Germinal center (tissue), 1 donor: ENCODE data around the gene FOXO6.
"Not testable (repeated sequence)": the region's sequence is repeated elsewhere in the genome, so short reads cannot be mapped to it uniquely, and the experiment has no call there.

Experiments
- DNase-seq: peaks from one replicate; pipeline ENCODE4 v3.0.0; 2012; ENCODE audit warnings: mixed read lengths, low spot score

The FOXO6 gene

DNA sequence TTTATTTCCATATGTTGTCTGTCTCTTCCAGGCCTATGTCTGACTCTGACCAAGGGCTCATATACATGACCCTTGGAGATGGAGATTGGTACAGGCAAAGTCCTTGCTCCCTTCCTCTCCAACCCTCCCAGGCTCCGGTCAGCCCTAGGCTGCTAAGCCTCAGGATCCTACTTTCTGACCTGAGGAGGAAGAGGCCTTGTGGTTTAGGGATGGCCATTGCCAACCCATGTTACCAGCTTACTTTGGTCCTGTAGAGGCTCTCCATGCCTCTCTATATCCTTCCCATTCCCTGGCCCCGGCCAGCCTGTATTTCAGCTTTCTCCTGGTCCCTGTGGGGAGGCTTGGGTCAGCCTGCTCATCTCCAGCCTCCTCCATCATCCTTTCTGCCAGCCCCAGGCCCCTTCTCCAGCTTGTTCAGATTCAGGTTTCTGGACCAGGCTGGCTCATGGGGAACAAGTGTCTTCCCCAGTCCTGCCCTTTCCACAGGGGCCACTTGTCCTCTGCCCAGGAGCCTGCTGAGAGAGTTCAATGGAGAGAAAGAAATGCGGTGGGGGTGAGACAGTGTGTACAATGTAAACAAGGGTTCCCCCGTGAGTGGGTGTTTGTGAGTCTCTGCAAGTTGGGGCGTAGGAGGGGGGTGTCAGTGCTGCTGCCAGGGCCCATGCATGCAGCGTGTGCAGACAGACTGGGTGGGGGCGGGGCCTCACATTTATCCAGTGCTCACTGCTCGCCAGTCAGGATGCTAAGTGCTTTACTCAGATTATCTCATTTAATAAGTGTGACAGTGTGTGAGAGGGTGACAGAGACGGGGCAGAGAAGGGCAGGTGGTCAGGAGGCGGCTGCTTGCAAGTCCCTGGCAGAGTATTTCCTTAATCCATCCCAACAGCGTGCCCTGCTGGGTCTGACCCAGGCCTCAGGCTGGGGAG is 31.3 kb upstream of the FOXO6 start:
- DNase-seq: no peak

- no peak for DNase-seq
Measured at GRCh38 chr1:41330588-41331545, 30.4 kb upstream of the FOXO6 start.

- DNase-seq: no peak
Measured at GRCh38 chr1:41331546-41331917, 29.7 kb upstream of the FOXO6 start.

GRCh38 chr1:41332161-41332560 is 29.1 kb upstream of the FOXO6 start:
- not testable (repeated sequence) for DNase-seq

DNA sequence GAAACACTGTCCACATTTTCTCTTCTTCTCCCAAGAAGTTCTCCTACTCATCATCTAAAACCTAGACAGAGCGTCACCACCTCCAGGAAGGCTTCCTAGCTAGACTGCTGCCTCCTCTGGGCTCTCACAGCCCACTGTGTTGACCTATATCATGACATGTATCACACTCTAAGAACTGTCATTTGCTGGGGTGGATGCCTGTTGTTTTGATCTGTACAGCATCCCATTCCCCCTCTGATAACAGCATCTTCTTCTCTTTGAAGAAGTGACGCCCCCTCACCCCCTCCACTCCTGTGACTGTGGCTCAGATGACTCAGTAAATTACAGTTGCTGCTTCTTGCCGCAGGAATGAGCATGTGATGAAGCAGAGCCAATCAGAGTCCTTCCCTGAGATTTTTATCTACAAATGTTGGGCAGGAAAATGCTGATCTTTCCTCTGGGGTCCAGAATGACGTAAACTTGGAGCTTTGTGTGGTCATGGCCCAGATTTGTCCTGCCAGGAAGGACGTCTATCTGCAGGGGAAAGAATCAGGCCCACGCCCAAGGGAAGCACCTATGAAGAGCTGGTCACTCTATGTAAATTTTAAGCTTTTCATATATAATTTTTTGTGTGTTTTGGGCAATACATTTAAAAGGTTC is 28.0 kb upstream of the FOXO6 start:
- DNase-seq: no peak

DNA sequence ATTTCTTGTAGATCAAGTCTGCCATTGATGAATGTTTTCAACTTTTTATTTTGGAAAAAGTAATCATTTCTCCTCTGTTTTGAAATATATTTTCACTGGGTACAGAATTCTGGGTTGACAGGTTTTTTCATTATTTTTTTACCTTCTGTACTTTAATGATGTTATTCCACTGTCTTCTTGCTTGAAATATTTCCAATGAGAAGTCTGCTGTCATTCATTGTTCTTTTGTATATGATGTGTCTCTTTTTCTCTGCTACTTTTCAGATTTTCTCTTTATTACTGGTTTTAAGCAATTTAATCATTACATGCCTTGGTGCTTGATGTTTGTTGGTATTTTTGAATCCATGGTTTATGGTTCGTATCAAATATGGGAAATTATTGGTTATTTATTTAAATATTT is 22.4 kb upstream of the FOXO6 start:
- DNase-seq: no peak

DNA sequence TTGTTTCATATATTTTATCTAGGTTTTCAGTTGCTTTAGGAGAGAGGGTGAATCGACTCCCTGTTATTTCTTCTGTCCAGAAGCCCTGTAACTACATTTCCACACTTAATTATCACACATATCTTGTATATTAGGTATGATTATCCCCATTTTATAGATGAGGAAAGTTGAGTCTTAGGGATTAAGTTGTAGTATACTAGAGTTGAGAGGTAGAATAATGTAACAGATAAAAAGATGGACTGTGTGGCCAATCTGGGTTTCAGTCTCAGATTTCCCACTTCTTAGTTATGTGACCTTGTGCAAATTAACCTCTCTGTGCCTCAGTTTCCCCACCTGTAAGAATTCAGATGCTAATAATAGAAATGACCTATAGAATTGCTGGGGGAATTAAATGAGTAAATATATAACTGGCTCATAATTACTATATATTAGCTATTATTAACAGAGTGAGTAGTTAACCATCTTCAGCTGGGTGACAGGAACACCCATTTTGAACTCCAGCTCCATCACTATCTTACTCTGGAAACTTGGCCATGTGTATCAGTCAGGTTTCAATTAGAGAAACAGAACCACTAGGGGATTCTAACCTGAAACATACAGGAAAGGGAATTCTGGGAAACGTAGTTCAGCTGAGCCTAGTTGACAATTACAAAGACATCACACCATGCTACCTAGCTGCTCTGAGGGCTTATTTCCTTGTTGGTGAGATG is 20.4 kb upstream of the FOXO6 start:
- DNase-seq: no peak

DNA sequence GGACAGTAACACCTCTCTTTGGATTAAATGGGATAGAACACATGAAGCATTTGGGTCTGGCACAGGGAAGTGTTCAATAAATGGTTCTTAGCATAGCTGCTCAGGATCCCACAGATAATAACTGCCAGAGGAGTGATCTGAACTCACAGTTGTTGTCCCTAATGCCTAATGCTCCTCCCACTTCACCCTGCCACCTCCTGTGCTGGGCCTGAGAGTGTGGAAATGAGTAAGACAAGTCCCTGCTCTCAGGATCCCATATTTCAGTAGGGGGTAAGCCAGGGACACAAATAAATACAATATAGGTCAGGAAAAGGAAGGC is 19.9 kb upstream of the FOXO6 start:
- DNase-seq: no peak

DNA sequence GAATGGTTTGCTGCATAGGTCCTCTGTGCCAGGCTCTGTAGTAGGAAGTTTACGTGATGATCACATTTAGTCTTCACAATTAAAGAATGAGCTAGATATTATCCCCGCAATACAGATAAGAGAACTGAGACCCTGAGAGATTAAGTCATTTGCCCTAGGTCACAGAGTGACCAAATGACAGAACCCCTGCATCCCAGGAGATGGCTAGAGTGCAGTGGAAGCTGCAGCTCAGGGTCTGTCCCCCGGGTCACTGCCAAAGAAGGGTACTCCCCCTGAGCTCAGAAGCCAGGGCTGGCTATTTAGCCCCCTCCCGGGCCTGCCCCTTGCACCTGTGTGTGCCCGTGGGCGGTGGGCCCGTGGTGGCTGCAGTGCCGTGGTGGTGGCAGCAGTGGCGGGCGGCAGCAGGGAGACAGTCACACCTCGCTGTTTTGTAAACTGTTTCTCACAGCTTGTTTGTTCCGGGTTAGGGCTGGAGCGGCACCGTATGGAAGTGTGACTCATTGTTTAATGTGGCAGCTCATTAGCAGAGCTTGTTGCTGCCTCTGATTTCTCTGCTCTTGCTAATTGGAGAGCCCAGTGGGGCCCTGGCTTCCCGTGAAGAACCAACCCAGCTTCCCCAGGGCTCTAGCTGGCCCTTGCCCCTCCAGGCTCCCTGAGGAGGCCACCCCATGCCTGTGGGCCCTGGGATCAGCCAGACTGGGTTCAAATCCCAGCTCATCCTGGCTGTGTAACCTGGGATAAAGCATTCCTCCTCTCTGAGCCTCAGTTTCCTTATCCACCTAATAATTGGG is 19.3 kb upstream of the FOXO6 start:
- DNase-seq: no peak

DNA sequence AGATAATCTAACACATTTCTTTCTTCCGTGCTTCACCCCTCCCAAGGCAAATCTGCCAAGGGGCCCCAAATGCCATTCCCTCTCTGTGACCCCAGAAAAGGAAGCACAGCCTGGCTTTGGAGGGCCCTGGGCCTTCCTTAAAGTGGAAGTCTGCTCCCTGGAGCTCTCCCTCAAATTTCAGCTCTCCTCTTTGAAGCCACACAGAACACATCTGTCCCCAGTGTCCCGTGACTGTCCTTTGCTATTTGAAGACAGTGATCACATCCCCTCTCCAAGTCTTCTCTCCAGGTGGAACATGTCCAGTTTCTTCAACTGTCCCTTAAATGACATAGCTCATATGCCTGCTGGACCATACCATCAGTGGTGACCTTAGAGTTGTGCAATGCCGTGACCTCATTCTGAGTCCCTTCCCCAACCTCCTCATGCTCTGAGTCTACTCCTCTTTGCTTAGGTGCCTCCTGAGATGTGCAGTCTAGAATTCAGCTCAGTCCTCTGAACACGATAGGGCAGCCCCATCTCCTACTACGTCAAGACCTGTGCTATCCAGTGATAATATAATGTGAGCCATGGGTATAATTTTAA is 18.4 kb upstream of the FOXO6 start:
- DNase-seq: no peak

- no peak for DNase-seq
Measured at GRCh38 chr1:41343790-41344699, 17.2 kb upstream of the FOXO6 start.

DNA sequence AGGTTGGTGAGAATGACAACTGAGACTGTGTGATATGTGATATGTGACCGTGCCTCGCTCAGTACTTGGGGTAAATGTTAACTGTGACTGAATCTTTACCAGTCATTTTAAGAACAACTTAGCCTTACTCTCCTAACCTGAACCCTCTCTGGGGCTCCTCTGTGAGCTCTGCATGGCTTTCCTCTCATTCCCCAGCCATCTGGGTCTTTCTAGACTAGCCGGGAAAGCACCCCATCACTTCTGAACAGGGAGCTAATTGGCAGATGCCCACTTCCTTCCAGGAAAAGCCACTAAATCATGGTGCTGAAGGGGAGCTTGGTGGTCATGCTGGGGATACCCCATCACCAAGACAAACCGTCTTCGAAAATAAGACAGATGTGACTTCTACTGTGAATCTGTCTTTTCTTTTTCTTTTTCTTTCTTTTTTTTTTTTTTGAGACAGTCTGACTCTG is 16.5 kb upstream of the FOXO6 start:
- no peak for DNase-seq

DNA sequence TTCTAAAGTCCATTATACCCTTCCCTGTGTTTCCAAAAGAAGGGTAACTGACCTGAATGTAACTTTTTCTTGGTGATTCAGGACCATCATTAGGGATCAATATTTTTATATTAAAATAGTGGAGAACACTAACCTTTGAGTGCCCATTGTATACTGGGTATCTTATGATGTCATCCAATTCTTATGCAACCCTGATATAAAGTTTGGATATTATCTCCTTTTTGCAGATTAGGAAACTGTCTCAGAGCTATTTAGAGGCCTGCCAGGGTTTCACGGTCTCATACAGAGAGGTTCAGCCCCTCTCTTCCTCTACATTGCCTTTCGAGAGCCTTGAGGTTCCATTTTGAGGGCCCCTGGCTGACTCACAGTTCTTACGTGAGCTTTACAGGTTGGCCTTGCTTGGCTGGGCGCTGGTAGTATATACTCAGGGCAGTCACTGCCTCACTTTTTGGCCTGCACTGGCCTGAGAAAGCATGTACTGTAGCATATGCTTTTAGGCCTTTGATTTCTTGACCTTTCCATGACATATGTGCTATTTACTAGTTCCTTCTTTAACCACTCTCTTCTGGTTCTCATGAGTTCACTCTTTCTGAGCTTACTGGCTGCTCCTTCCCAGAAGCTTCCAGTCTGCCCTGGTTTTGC is 15.7 kb upstream of the FOXO6 start:
- no peak for DNase-seq

DNA sequence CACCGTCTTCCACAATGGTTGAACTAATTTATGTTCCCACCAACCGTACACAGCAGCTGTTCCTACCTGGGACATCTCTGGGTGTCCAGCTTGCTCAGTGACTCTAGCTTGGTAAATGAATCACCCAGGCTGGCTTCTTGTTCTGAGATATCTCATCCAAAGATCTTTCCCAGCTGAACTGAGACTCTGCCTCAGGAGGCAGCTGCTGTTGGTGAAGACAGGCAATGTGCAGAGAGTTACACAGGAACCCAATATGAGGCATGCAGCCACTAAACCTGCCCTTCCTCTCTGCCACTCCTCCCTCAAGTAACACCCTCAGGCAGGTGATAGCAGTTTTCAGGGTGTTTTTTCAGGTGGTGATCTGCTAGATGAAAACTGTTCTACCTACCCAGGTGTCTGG is 14.0 kb upstream of the FOXO6 start:
- DNase-seq: no peak

DNA sequence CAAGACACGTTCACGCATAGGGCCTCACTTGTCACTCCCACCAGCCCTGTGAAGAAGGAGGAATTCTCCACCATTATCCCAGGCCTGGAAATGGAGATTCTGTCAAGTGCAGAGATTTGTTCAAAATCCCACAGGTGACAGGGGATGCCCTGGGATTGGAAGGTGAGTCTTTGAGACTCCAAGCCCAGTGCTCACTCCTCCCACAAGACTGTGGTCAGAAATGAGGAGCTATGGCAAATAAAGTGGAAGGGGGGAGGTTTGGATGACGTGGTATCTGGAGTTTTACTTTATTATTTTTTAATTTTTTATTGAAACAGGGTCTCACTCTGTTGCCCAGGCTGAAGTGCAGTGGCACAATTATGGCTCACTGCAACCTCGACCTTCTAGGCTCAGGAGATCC is 12.8 kb upstream of the FOXO6 start:
- DNase-seq: no peak

- no peak for DNase-seq
Measured at GRCh38 chr1:41349361-41350054, 11.7 kb upstream of the FOXO6 start.

DNA sequence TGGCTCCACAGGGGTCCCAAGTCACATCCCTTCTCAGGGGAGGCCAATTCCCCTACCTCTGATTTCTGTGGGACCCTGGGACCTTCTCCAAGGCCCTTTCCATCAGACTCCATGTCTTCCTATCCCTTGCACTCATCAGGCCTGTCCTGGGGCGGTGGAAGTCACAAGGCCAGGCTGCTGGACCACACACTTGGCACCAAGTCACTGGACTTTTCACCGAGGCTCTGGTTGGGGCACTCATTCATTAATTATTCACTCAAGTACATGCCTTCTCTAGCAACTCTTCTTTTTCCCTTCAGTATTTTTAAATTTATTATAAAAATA is 11.2 kb upstream of the FOXO6 start:
- DNase-seq: no peak

GRCh38 chr1:41351262-41352151 is 9.7 kb upstream of the FOXO6 start:
- no peak for DNase-seq
